Fibroblast of lung (primary cell): Measurements from ENCODE around the gene TMEM52.

Experiments
- EZH2 ChIP-seq: IDR thresholded peaks from 2 replicates; pipeline ENCODE4 v1.5.1; 2012; ENCODE audit warnings: low read length, control low read depth, mild to moderate bottlenecking; ENCODE audit errors: missing control alignments
- TF ChIP-seq, protein P1 (sequence below), 2 donors: IDR thresholded peaks in 1 of 2; conservative IDR thresholded peaks in 1 of 2; 1 replicate in 1 of 2; 2 replicates in 1 of 2; pipeline ENCODE4 v1.5.1; 2011 to 2012; ENCODE audit warnings: low read length in 2 of 2, control low read depth in 1 of 2, inconsistent platforms in 1 of 2, low read depth in 1 of 2, mild to moderate bottlenecking in 1 of 2

DNA sequence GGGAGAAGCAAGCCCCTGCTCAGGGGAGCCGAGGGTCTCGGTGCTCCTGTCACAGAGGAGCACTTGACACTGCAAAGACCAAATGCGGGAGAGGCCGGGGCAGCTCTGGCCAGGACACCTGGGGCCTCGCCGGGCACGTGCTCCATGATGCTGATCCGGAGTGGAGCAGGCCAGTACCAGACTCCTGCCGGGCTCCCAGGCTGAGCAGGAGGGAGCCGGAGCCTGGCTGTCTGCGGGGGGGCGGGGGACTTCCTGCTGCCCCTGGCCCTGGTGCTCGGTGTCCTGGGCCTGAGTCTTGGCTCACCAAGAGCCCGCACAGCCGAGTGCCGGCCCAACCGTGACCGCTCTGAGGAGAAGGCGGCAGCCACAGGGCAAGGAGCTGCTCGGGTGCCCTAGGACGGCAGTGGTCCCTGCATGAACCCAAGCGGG, 38.5 kb upstream of the TMEM52 start:
- TF ChIP-seq, protein P1, sequence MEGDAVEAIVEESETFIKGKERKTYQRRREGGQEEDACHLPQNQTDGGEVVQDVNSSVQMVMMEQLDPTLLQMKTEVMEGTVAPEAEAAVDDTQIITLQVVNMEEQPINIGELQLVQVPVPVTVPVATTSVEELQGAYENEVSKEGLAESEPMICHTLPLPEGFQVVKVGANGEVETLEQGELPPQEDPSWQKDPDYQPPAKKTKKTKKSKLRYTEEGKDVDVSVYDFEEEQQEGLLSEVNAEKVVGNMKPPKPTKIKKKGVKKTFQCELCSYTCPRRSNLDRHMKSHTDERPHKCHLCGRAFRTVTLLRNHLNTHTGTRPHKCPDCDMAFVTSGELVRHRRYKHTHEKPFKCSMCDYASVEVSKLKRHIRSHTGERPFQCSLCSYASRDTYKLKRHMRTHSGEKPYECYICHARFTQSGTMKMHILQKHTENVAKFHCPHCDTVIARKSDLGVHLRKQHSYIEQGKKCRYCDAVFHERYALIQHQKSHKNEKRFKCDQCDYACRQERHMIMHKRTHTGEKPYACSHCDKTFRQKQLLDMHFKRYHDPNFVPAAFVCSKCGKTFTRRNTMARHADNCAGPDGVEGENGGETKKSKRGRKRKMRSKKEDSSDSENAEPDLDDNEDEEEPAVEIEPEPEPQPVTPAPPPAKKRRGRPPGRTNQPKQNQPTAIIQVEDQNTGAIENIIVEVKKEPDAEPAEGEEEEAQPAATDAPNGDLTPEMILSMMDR (conservative IDR thresholded peaks at IDR 0.05 in 1 of 2, IDR thresholded peaks at IDR 0.05 in 1 of 2; ENCODE audit: low read depth in 1 of 2, low read length in 2 of 2) = no peak
- no peak for TF ChIP-seq EZH2
